NCI-H510A treated with DMSO at 0.1 percent for 48 hours (cell line): Measurements from ENCODE around the gene TOLLIP.
"Not testable (repeated sequence)": the region's sequence is repeated elsewhere in the genome, so short reads cannot be mapped to it uniquely, and the experiment has no call there.

Source experiments
- DNase-seq: peaks from one replicate; lab custom pipeline; 2025; lab: John Stamatoyannopoulos, UW

Gene TOLLIP

DNA sequence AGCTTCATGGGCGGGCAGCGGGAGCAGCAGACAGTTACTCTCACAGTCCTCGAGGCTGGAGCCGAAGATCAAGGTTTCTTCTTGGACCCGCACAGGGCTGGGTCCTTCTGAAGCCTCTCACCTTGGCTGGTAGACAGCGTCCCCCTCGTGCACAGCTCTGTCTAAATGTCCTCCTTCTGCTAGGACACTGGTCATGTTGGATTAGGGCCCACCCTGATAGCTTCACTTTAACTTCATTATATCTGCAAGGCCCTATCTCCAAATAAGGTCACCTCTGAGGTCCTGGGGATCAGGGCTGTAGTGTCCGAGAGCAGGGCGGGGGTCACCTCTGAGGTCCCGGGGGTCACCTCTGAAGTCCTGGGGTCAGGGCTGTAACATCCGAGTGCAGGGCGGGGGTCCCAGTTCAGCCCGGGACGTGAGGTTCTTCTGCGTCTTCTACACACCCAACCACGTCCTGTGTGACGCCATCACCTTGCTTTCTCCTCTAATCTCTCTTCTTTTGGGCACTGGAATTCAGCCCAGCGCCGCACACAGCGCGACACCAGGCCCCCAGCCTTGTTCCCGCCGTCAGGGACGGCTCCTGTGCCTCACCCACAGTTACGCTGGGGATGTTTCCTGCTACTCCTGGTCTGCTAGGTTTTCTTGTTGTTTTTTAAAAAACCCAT lies 34.1 kb upstream of the TOLLIP start:
- DNase-seq: no peak

DNA sequence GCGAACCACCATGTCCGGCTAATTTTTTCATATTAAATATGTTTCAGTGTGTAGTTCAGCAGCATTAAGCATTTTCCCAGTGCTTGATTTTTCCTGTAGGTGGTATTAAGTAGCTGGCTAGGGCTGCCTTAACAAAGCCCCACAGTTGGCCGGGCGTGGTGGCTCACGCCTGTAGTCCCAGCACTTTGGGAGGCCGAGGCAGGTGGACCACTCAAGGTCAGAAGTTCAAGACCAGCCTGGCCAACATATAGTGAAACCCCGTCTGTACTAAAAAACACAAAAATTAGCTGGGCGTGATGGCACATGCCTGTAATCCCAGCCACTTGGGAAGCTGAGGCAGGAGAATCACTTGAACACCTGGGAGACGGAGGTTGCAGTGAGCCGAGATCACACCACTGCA lies 33.5 kb upstream of the TOLLIP start:
- no peak for DNase-seq

DNA sequence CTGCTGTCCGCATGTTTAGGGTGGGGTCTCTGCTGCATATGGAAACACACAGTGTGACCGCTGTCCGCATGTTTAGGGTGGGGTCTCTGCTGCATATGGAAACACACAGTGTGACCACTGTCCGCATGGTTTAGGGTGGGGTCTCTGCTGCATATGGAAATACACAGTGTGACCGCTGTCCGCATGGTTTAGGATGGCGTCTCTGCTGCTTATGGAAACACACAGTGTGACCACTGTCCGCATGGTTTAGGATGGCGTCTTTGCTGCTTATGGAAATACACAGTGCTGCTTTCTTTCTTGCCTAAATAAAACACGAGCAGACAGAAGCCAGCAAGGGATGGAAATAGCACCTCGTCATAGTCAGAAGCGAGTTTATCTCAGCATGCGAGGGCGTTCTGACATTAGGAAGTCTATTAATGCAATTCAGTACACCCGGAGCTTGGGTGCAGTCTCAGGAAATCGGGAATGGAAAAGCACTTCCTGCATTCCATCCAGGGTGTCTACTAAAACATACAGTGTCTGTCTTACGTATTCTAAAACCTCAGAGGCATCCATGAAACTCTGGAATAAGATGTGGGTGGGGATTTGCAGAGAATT lies 32.6 kb upstream of the TOLLIP start:
- DNase-seq: no peak

DNA sequence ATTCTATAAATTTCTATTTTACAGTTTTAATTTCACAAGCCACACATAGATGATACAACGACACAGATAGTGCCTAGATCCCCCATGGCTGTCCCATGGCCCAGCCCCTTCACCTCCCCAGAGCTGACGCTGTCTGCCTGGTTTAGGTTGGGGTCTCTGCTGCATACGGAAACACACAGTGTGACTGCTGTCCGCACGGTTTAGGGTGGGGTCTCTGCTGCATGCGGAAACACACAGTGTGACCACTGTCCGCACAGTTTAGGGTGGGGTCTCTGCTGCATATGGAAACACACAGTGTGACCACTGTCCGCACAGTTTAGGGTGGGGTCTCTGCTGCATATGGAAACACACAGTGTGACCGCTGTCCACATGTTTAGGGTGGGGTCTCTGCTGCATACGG lies 31.8 kb upstream of the TOLLIP start:
- DNase-seq: not testable (repeated sequence)

DNA sequence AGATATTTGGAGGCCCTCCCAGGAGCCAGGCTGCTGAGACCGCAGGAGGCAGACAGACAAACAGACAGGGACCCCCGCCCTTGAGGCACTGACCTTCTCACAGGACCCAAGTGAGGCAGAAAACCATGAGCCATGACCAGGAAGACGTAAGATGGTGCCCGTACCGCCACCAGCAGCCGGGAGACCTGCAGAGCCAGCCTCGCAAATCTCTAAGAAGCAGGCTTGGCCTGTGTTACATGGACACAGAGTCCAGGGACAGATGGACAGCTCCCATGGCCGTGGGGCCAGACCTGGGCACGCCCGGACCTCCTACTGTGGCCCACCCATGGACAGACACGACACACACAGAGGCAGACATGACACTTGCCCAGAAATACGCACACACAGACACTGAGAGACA lies 30.7 kb upstream of the TOLLIP start:
- no peak for DNase-seq

DNA sequence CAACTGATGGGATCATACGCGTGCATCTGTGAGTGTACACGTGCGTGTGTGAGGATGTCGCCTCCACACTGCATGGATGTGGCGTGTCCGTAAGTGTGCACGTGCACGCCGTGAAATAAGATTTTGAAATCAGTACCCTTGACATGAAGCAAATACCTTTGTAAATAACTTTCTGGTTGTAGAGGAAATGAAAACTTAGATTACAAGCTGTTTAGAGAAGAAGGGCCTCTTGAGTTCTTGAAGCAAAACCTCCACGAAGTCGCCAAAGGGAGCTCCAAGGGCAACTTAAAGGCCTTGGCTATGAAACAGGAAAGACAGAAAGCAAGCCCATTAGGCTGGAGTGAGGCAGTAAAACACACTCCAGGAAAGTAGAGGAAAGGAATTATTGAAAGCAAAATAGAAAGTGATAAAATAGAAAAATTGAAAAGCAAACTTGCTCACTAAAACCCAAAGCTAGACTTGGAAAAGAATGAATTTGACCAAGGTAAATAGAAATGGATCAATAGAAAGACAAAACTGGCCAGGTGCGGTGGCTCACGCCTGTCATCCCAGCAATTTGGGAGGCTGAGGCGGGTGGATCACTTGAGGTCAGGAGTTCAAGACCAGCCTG lies 29.7 kb upstream of the TOLLIP start:
- no peak for DNase-seq

DNA sequence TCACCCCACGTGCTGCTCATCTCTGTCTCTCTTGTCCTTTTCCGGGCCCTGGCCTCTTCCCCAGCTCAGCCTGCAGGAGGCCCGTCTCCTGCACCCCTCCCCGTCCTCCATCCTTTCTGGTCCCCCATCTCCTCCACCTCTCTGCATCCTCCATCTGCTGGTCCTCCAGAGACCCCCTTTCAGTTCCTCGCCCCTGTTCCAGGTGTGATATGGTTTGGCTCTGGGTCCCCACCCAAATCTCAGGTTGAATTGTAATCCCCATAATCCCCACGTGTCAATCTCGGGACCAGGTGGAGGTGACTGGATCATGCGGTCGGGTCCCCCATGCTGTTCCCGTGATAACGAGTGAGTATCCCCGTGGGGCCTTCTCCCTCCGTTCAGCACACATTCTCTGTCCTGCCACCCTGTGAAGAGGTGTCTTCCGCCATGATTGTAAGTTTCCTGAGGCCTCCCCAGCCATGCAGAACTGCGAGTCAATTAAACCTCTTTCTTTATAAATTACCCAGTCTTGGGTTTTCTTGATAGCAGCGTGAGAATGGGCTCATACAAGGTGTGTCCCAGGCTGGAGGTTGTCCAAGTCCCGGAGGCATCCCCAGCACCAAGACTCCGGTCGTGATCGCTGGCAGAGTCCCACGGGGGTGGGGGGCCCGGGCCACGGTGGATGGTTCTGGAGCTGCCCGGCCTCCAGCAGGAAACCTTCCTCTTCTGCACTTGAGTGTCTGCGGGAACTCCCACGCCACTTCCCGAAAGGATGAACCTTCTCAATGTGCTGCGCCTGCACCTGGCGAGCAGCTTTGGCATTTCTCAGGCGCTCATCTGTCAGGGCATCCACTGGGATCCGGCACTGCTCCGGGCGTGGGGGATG lies 29.0 kb upstream of the TOLLIP start:
- DNase-seq: no peak

DNA sequence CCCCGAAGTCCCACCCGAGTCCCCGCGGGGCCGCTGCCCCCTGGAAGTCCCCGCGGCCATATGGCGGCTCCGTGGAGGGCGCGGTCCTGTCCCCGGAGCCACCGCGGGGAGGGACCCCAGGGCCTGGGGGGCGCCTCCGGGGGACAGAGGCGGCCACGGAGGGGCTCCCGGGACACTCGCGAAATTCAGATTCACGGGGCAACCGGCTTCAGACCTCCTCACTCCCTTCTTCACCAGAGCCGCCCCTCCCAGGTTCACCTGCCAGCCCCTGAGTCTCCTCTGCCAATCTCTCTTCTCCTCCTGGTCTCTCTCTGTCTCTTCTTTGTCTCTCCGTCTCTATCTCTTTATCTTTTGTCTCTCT lies 28.2 kb upstream of the TOLLIP start:
- DNase-seq: no peak

DNA sequence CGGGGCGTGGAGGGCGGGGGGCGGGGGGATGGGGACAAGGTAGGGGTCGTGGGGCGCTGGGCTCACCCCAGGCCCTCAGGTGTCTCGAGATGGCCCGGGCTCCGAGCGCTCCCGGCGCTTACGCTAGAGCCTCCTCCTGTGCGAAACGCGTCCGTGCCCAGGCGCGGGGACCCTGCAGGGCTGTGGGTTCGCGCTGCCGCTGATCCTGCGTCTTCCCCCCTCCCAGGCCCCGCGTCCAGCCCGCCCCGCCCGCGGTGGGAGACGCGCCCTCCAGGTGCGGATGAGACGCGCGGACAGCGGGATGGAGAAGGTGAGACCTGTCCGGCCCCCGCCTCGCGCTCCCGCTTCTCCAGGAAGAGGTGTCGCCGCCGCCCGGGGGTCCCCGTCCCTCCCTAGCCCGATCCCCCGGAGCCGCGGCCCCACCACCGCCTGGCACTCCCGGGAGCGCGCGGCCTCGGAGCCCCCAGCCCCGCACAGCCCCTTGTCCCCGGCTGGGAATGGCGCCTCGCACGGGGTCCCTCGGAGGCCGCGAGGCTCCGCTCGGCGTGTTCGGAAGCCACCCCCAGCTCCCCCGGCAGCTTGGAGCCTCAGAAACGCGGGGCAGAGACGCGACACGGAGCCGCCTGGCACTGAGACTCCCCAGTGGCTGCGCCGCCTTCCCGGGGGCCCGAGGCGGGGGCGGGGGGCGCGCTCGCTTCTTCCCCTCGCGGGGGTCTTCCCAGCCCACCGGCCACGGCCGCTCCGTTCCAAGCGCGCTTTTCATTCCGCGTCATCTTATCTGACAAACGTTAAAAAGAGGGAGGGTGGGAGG lies 27.6 kb upstream of the TOLLIP start:
- no peak for DNase-seq

DNA sequence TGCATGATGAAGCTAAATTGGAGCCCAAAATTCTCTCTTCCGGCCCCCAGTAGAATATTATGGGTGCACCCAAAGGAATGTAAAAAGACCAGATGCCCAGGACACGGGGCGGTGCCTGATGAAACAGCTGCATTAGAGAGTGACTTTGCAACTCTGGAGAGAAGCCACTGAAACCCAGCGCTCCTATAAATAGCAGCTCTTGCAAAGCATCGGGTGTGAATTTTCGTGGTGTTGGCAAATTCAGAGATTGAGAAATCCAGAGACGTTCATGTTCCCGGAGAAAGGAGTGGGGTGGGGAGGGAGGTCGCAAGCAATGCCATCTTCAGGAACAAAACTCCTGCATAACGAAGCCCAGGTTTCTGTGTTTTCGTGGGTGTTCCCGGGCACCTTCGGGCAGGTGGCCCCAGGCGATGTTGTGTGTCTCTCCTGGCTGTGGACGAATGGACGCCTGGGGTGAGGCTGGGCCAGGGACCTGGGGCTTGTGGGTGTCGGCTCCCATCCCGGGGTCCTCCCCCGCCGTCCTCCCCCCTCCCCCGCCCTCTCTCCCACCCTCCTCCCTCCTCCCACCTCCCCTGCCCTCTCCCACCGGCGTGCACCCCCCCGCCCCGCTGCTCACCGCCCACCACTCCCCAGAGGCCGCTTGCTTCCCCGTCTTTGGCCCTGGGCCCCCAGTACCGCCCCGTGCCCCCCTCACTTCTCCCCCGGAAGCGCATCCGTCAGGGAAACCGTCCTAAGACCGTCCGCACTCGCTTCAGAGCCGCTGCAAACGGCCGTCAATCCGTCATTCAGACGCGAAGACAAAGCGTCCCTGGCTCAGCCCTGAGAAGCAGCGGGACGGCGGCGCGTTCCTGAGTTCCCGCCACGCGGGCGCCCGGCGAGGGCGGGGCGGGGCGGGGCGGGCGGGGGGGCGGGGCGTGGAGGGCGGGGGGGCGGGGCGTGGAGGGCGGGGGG lies 26.7 kb upstream of the TOLLIP start:
- no peak for DNase-seq

DNA sequence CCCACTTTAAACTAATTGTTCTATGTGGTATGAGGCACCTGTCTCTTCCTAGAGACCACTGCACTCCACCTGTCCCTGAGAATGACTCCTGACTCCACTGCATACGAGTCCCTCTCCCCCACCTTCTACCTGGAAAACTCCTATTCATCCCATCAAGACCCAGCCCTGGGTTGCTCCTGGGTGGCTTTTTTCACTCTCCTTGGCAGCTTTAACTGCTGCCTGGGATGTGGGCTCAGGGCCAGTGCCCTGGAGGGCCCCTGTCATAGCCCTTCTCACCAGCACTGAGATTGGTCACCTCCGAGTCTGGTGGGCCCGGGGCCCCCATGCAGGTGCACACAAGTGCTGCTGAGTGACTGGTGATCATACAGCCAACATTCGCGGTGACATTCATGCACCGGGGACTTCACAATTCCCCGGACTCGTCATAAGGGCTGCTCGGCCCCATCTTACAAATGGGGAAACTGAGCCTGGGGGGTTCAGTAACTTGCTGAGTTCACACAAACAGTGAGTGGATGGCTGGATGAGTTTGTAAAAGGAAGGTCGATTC lies 25.9 kb upstream of the TOLLIP start:
- no peak for DNase-seq

DNA sequence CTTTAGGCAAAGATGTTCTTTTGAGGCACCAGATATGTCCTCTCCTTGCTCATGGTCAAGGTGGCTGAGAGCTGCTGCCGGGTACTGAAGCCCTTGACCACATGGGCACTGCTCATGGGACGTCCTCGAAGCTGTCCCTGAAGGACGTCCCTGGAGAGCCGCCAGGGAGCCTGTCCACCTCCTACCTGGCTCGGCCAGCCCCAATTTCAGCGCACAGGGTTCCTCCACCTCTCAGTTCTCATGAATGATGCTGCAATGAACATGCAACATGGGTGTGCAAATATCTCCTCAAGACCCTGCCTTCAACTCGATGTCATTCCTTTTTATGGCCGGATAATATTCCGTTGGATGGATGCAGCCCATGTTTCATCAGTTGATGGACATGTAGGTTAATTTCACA lies 24.4 kb upstream of the TOLLIP start:
- DNase-seq: no peak

DNA sequence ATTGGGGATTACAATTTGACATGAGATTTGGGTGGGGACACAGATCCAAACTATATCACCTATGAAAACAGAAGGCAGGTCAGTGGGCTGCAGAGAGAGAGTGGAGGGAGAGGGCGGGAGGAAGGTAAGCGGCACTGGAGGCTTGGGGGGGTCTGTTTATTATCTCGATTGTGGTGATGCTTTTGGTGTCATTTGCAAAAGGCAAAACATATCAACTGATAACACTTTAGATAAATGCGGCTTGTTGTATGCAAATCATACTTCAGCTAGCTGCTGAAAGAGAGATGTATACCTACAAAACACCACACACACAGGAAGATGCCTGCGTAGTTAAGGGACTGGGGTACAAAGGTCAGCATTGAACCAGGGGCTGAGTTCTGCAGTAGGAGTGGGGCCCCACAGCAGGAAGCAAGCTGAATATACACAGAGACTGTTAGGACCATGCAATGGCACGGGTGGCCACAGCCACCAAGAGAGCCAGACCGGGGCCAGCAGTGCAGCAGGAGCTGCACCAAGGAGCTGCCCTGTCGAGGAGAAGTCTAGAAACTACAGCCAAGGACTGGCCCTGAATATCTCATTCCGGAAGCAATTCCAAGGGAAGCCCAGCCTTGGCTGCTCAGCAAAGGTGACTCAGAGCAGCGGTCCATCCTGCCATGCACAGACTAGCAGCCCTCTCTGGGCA lies 23.8 kb upstream of the TOLLIP start:
- DNase-seq: no peak

DNA sequence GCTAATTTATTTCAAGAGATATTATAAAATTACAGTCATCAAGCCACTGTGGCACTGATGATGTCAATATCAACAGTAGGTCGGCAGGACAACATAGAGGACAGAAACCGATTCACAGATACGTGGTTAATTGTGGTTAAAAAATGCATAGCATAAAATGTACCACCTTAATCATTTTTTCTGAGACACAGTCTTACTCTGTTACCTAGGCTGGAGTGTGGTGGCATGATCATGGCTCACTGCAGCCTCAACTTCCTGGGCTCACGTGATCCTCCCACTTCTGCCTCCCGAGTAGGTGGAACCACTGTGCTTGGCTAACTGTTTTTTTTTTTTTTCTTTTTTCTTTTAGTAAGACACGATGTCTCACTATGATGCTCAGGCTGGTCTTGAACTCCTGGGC lies 21.0 kb upstream of the TOLLIP start:
- DNase-seq: no peak

DNA sequence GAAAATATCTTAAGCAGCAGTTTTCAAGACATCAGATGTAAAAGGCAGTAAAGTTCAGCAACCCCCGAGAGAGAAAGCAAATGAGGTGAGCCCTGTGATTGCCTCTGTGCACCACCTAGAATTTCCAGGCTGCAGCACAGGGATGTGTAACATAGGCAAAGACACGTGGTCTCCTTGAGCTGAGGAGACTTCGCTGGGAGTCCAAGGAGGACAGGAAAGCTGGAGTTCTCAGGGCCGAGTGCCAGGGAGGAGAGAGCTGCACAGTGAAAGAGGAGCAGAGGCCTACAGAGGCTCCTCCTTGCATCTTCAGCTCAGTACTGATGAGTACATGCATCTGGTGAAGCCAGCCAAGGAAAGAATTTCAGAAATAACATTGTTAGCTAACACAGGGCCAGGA lies 17.6 kb upstream of the TOLLIP start:
- DNase-seq: no peak

DNA sequence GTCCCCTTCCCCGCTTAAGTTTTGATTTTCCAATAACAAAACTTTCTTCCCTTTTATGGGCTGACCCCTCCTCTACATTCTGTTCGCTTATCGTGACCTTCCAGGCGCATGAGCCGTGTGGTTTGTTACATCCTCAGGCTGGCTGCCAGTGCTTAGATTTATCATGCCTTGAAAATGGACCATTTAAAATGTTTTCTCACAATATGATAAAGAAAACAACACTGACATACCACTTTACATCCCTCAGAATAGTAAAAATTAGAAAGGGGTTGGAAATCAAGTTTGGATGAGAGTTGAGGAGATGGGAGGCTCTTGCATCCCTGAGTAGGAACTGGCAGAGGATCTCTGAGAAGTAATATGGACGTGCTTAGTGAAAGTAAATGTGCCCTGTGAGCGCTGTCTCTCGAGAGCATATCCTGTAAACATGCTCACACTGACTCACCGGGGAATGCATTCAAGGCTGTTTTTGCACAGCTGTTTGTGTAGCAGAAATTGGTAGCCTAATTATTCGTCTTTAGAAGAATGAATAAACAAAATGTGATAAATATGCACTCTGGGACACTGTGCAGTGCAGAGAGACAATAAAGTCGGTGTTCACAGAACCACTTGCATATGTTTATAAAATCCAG lies 17.1 kb upstream of the TOLLIP start:
- DNase-seq: no peak

DNA sequence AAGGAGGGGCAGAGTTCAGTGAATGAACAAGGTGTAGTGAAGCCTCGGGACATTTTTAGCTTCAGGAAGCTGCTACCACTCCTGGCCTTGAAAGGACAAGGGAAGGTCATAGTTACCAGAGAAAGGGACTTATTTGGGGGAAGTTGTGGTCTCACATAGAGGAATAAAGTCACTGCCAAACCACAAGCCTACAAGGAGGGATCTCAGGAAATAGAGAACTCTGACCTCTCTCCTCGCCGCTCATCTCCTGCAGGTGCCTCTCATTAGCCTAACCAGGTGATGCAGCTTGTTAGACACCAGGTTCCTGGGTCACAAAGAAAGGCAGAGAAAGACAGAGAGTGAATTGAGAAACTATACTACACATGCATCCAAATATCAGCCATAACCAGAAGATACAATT lies 14.3 kb upstream of the TOLLIP start:
- DNase-seq: no peak

DNA sequence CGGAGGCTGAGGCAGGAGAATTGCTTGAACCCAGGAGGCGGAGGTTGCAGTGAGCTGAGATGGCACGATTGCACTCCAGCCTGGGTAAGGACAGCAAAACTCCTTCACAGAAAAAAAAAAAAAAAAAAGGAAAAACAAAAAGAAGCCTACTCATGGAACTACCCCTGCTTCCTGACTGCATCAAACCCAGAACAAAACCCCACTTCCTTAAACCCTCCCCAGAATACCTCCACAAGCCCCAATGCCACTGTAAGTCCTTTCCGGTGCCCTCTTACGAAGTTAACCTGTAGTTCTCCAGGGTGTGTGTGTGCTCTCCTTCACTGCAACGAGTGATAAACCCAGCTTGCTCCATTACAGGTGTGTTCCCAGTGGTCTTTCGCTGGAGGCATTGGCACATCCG lies 8.6 kb upstream of the TOLLIP start:
- DNase-seq: no peak

DNA sequence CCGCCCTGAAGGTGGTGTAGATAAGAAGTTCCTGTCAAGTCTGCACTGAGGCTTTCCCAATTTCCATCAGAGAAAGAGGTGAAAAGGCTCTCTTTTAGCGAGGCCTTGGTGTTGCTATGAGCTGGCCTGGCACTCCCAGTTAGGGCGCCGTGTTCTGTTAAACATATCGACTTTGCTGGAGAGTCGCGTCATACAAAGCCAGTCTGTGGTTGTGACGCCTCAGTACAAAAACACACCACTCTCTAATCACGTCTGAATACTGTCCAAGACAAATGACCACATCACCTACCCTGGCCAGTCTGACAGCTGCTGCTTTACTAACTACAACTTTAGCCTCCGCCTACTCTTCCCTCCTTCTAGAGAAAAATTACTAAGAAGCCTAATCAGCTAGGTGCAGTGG lies 8.0 kb upstream of the TOLLIP start:
- no peak for DNase-seq
